HEK293T (cell line): ENCODE results near the gene MUC4.
"Not testable (repeated sequence)": the region's sequence is repeated elsewhere in the genome, so short reads cannot be mapped to it uniquely, and the experiment has no call there.

Source experiments
- CTCF ChIA-PET: fragments of 350-600 bp; formaldehyde crosslinking; extraction: SDS; loops from one replicate; lab custom pipeline; 2021; ENCODE audit warnings: antibody characterized with exemption, inconsistent platforms; lab: Yijun Ruan, JAX
- POLR2A ChIA-PET: fragments of 350-600 bp; formaldehyde crosslinking; extraction: SDS; loops from one replicate; lab custom pipeline; 2020; ENCODE audit warnings: antibody characterized with exemption, inconsistent platforms; lab: Yijun Ruan, JAX
- DNase-seq: peaks from one replicate; pipeline ENCODE4 v3.0.0; 2012; ENCODE audit warnings: mixed read lengths; ENCODE audit errors: extremely low spot score
- ARNT ChIP-seq: fragments of 450-650 bp; IDR thresholded peaks from 2 replicates; pipeline ENCODE4 v1.6.1; 2017; ENCODE audit warnings: mild to moderate bottlenecking
- BHLHE40 ChIP-seq: fragments of 450-650 bp; IDR thresholded peaks from 2 replicates; pipeline ENCODE4 v1.6.1; 2016; ENCODE audit warnings: mild to moderate bottlenecking, moderate library complexity, borderline replicate concordance
- CTBP1 ChIP-seq: fragments of 450-650 bp; IDR thresholded peaks from 2 replicates; pipeline ENCODE4 v1.6.1; 2016; ENCODE audit warnings: borderline replicate concordance
- ELF4 ChIP-seq: fragments of 450-650 bp; IDR thresholded peaks from 2 replicates; pipeline ENCODE4 v1.6.1; 2017; ENCODE audit warnings: antibody characterized with exemption
- FOXA1 ChIP-seq: fragments of 450-650 bp; IDR thresholded peaks from 2 replicates; pipeline ENCODE4 v1.6.1; 2016; ENCODE audit warnings: mild to moderate bottlenecking
- FOXK2 ChIP-seq: fragments of 450-650 bp; IDR thresholded peaks from 2 replicates; pipeline ENCODE4 v1.6.1; 2016; ENCODE audit warnings: mild to moderate bottlenecking
- FOXM1 ChIP-seq: fragments of 450-650 bp; IDR thresholded peaks from 2 replicates; pipeline ENCODE4 v1.6.1; 2017; ENCODE audit warnings: mild to moderate bottlenecking, borderline replicate concordance
- HDGF ChIP-seq: fragments of 450-650 bp; IDR thresholded peaks from 2 replicates; pipeline ENCODE4 v1.6.1; 2017; ENCODE audit warnings: antibody characterized with exemption, borderline replicate concordance
- L3MBTL2 ChIP-seq: fragments of 450-650 bp; conservative IDR thresholded peaks from 2 replicates; pipeline ENCODE4 v1.6.1; 2016; ENCODE audit warnings: mild to moderate bottlenecking
- LEF1 ChIP-seq: fragments of 450-650 bp; IDR thresholded peaks from 2 replicates; pipeline ENCODE4 v1.6.1; 2017; ENCODE audit warnings: mild to moderate bottlenecking, borderline replicate concordance
- NFRKB ChIP-seq: fragments of 450-650 bp; IDR thresholded peaks from 2 replicates; pipeline ENCODE4 v1.6.1; 2016; ENCODE audit warnings: mild to moderate bottlenecking, moderate library complexity
- PKNOX1 ChIP-seq: fragments of 450-650 bp; IDR thresholded peaks from 2 replicates; pipeline ENCODE4 v1.6.1; 2016
- SP1 ChIP-seq: fragments of 450-650 bp; IDR thresholded peaks from 2 replicates; pipeline ENCODE4 v1.6.1; 2017
- SUZ12 ChIP-seq: fragments of 450-650 bp; IDR thresholded peaks from 2 replicates; pipeline ENCODE4 v1.6.1; 2016; ENCODE audit warnings: mild to moderate bottlenecking
- TARDBP ChIP-seq: fragments of 450-650 bp; IDR thresholded peaks from 2 replicates; pipeline ENCODE4 v1.6.1; 2016
- ZNF384 ChIP-seq: fragments of 450-650 bp; IDR thresholded peaks from 2 replicates; pipeline ENCODE4 v1.6.1; 2016

The MUC4 gene

GRCh38 chr3:195802261-195802701, 9.4 kb downstream of the MUC4 start:
- TF ChIP-seq CTBP1 (no peak), ELF4 (no peak), BHLHE40 (no peak), LEF1 (no peak), L3MBTL2 (no peak), FOXK2 (no peak), NFRKB (no peak), ARNT (no peak), ZNF384 (no peak), TARDBP (no peak)
- ChIA-PET CTCF (interaction anchor here (0.7 kb wide), 1 partner anchor 94 kb away, joined by 3 read pairs; no protein-coding TSS in a partner anchor), POLR2A (no interaction called here)
- no peak for DNase-seq

- ChIA-PET CTCF (interaction anchor here (0.7 kb wide), 1 partner anchor 95 kb away, joined by 3 read pairs; no protein-coding TSS in a partner anchor), POLR2A (no interaction called here)
- no peak for DNase-seq
- TF ChIP-seq L3MBTL2 = no peak
These were observed 10.2 kb downstream of the MUC4 start for GRCh38 chr3:195801251-195802183.

GRCh38 chr3:195800240-195800639, 11.5 kb downstream of the MUC4 start:
- POLR2A ChIA-PET = no interaction called here
- CTCF ChIA-PET = no interaction called here
- no peak for DNase-seq
- no peak for TF ChIP-seq TARDBP
- no peak for TF ChIP-seq ZNF384
- TF ChIP-seq FOXK2 = no peak
- TF ChIP-seq PKNOX1 = no peak
- TF ChIP-seq ARNT = no peak
- TF ChIP-seq FOXA1 = no peak
- no peak for TF ChIP-seq SP1
- TF ChIP-seq CTBP1 = no peak
- TF ChIP-seq BHLHE40 = no peak
- no peak for TF ChIP-seq HDGF
- TF ChIP-seq SUZ12 = no peak
- TF ChIP-seq LEF1 = no peak
- TF ChIP-seq FOXM1 = no peak

- TF ChIP-seq ARNT (no peak), CTBP1 (no peak), L3MBTL2 (no peak), NFRKB (no peak), FOXA1 (no peak), SUZ12 (no peak), ELF4 (no peak), BHLHE40 (no peak), FOXK2 (no peak), SP1 (no peak), FOXM1 (no peak), HDGF (no peak), LEF1 (no peak)
- CTCF ChIA-PET = no interaction called here
- no peak for DNase-seq
- POLR2A ChIA-PET = no interaction called here
These were observed 14.9 kb downstream of the MUC4 start for GRCh38 chr3:195796795-195797194.

- TF ChIP-seq CTBP1 (no peak), SUZ12 (no peak), FOXK2 (no peak), BHLHE40 (no peak)
- POLR2A ChIA-PET = no interaction called here
- no peak for DNase-seq
- CTCF ChIA-PET = no interaction called here
These were observed 17.0 kb downstream of the MUC4 start for GRCh38 chr3:195794708-195795107.

- DNase-seq, CTCF ChIA-PET, POLR2A ChIA-PET: not testable (repeated sequence)
These were observed 19.1 kb downstream of the MUC4 start for GRCh38 chr3:195792621-195793020.

GRCh38 chr3:195790901-195791300, 20.8 kb downstream of the MUC4 start:
- TF ChIP-seq PKNOX1 = no peak
- CTCF ChIA-PET = interaction anchor here (0.5 kb wide), 1 partner anchor 253 kb away, joined by 3 read pairs; no protein-coding TSS in a partner anchor
- POLR2A ChIA-PET = no interaction called here
- no peak for DNase-seq
